ENCODE data around the gene NELFE. TPM values are rescaled to one million over a fixed set of nuclear protein-coding genes. Genes with fewer than 3 reads are reported as not detected.

The NELFE gene
- total and polyA plus RNA-seq, 2 of the 13 experiments (the other 11 are each of a cell fraction or from before 2014, with no cell fraction given), result 51.3 to 69.8 TPM

DNA sequence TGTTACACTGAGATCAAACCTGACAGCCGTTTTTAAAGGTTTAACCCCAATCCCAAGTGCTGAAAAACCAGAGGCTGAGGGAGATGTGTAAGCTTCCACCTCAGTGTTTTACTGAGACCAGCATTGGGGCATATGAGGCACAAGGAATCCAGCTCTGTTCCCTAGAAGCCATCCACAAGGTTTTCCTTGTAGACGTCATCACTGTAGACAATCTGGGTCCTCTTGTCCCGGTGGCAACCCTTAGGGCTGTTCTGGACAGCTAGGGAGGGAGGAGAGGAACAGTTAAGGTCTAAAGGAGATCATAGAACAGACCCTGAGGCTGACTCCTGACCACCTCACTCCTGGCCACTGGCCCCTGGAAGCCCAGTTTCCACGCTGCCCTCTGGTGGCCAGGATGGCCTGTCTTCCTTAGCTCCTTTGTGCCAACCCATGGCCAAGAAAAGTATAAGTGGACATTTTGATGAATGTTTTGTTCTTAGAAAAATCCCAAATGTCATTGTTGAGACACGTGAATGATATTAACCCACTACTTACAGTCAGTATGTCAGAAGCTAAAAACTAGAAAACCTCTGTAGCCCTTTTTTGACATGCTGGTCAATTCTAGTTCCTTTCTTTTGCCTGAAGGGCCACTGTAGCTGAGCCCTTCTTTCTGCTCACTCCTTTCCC, 6.5 kb downstream of the NELFE start (continued):
- TF ChIP-seq ZNF569 (CRISPR knock-in tag; IDR thresholded peaks at IDR 0.05; ENCODE audit: borderline replicate concordance), result no peak
- TF ChIP-seq ZNF614 (CRISPR knock-in tag; IDR thresholded peaks at IDR 0.05; ENCODE audit: borderline replicate concordance), result no peak
- TF ChIP-seq NR3C1 (CRISPR knock-in tag; IDR thresholded peaks at IDR 0.05), result no peak
- TF ChIP-seq, protein P1, sequence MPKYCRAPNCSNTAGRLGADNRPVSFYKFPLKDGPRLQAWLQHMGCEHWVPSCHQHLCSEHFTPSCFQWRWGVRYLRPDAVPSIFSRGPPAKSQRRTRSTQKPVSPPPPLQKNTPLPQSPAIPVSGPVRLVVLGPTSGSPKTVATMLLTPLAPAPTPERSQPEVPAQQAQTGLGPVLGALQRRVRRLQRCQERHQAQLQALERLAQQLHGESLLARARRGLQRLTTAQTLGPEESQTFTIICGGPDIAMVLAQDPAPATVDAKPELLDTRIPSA (CRISPR knock-in tag; IDR thresholded peaks at IDR 0.05; ENCODE audit: borderline replicate concordance), result no peak
- no peak for TF ChIP-seq KLF9 (CRISPR knock-in tag; IDR thresholded peaks at IDR 0.05; ENCODE audit: low read depth)
- TF ChIP-seq, protein P2, sequence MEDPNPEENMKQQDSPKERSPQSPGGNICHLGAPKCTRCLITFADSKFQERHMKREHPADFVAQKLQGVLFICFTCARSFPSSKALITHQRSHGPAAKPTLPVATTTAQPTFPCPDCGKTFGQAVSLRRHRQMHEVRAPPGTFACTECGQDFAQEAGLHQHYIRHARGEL (CRISPR knock-in tag; IDR thresholded peaks at IDR 0.05), result no peak
- no peak for TF ChIP-seq ZNF251 (CRISPR knock-in tag; IDR thresholded peaks at IDR 0.05)
- TF ChIP-seq, protein P3, sequence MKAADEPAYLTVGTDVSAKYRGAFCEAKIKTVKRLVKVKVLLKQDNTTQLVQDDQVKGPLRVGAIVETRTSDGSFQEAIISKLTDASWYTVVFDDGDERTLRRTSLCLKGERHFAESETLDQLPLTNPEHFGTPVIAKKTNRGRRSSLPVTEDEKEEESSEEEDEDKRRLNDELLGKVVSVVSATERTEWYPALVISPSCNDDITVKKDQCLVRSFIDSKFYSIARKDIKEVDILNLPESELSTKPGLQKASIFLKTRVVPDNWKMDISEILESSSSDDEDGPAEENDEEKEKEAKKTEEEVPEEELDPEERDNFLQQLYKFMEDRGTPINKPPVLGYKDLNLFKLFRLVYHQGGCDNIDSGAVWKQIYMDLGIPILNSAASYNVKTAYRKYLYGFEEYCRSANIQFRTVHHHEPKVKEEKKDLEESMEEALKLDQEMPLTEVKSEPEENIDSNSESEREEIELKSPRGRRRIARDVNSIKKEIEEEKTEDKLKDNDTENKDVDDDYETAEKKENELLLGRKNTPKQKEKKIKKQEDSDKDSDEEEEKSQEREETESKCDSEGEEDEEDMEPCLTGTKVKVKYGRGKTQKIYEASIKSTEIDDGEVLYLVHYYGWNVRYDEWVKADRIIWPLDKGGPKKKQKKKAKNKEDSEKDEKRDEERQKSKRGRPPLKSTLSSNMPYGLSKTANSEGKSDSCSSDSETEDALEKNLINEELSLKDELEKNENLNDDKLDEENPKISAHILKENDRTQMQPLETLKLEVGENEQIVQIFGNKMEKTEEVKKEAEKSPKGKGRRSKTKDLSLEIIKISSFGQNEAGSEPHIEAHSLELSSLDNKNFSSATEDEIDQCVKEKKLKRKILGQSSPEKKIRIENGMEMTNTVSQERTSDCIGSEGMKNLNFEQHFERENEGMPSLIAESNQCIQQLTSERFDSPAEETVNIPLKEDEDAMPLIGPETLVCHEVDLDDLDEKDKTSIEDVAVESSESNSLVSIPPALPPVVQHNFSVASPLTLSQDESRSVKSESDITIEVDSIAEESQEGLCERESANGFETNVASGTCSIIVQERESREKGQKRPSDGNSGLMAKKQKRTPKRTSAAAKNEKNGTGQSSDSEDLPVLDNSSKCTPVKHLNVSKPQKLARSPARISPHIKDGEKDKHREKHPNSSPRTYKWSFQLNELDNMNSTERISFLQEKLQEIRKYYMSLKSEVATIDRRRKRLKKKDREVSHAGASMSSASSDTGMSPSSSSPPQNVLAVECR (CRISPR knock-in tag; IDR thresholded peaks at IDR 0.05; ENCODE audit: borderline replicate concordance), result peak; percentile 42; the same call in 1 of the 2 replicates
- no peak for TF ChIP-seq ZNF781 (CRISPR knock-in tag; IDR thresholded peaks at IDR 0.05; ENCODE audit: borderline replicate concordance, not compliant biosample characterization)
- TF ChIP-seq YEATS4 (CRISPR knock-in tag; IDR thresholded peaks at IDR 0.05; ENCODE audit: borderline replicate concordance), result no peak
- TF ChIP-seq HOXA3 (CRISPR knock-in tag; IDR thresholded peaks at IDR 0.05), result no peak; the same call in 1 of the 2 replicates
- no peak for TF ChIP-seq ZNF589 (CRISPR knock-in tag; conservative IDR thresholded peaks at IDR 0.05)
- TF ChIP-seq, protein P4, sequence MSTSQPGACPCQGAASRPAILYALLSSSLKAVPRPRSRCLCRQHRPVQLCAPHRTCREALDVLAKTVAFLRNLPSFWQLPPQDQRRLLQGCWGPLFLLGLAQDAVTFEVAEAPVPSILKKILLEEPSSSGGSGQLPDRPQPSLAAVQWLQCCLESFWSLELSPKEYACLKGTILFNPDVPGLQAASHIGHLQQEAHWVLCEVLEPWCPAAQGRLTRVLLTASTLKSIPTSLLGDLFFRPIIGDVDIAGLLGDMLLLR (CRISPR knock-in tag; IDR thresholded peaks at IDR 0.05), result no peak
- TF ChIP-seq ZBTB38 (CRISPR knock-in tag; IDR thresholded peaks at IDR 0.05), result no peak
- TF ChIP-seq HNRNPLL (IDR thresholded peaks at IDR 0.05; ENCODE audit: low read depth, low read length, poor library complexity, severe bottlenecking), result no peak
- TF ChIP-seq, protein P5, sequence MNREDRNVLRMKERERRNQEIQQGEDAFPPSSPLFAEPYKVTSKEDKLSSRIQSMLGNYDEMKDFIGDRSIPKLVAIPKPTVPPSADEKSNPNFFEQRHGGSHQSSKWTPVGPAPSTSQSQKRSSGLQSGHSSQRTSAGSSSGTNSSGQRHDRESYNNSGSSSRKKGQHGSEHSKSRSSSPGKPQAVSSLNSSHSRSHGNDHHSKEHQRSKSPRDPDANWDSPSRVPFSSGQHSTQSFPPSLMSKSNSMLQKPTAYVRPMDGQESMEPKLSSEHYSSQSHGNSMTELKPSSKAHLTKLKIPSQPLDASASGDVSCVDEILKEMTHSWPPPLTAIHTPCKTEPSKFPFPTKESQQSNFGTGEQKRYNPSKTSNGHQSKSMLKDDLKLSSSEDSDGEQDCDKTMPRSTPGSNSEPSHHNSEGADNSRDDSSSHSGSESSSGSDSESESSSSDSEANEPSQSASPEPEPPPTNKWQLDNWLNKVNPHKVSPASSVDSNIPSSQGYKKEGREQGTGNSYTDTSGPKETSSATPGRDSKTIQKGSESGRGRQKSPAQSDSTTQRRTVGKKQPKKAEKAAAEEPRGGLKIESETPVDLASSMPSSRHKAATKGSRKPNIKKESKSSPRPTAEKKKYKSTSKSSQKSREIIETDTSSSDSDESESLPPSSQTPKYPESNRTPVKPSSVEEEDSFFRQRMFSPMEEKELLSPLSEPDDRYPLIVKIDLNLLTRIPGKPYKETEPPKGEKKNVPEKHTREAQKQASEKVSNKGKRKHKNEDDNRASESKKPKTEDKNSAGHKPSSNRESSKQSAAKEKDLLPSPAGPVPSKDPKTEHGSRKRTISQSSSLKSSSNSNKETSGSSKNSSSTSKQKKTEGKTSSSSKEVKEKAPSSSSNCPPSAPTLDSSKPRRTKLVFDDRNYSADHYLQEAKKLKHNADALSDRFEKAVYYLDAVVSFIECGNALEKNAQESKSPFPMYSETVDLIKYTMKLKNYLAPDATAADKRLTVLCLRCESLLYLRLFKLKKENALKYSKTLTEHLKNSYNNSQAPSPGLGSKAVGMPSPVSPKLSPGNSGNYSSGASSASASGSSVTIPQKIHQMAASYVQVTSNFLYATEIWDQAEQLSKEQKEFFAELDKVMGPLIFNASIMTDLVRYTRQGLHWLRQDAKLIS (CRISPR knock-in tag; IDR thresholded peaks at IDR 0.05), result no peak
- no peak for TF ChIP-seq ZNF326 (CRISPR knock-in tag; IDR thresholded peaks at IDR 0.05; ENCODE audit: borderline replicate concordance)
